ENCODE results near the gene ZCCHC8.
"Not testable (repeated sequence)": the region's sequence is repeated elsewhere in the genome, so short reads cannot be mapped to it uniquely, and the experiment has no call there.

Gene ZCCHC8

DNA sequence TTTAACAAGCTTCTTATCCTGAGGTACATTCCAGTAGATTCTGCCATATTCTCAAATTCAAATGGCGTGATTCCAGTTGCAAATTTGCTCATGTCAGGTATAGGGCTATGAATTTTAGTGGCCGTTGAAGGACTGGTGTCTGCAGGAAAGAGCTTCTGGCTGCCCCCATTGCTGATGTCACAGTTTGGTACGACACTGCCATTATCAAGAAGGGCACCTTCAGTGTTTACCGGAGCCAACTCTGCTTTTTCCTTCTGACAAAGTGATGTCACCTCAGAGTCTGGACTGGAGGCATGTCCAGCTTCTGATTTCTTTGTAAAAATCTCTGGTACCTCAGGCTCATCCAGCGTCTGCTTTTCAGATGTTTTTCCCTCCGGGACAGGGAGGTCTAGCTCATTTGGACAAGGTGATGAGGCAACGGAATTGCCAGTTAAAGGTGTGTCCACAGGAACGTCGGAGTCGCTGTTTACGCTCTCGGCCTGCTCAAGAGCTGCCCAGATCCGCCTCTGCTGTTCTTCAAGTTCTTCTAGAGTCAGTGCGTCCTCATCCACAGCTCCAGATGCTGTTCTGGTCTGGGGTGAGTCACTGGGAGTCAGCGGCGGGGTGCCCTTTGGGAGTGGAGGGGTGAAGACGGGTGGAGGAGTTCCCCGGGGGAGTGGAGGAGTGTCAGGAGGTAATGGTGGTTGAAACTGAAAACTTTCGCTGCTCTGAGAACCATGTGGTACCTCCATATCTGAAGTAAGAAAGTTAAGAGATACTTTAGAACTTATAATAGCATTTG, 27.0 kb downstream of the ZCCHC8 start:
- no peak for DNase-seq (ENCODE audit: extremely low read depth in 1 of 2, low read depth in 1 of 2)

- no peak for DNase-seq (ENCODE audit: extremely low read depth in 1 of 2, low read depth in 1 of 2)
These were observed 29.2 kb downstream of the ZCCHC8 start for GRCh38 chr12:122471324-122472226.

GRCh38 chr12:122470576-122470975, 30.2 kb downstream of the ZCCHC8 start:
- DNase-seq (ENCODE audit: extremely low read depth in 1 of 2, low read depth in 1 of 2), result not testable (repeated sequence)

DNA sequence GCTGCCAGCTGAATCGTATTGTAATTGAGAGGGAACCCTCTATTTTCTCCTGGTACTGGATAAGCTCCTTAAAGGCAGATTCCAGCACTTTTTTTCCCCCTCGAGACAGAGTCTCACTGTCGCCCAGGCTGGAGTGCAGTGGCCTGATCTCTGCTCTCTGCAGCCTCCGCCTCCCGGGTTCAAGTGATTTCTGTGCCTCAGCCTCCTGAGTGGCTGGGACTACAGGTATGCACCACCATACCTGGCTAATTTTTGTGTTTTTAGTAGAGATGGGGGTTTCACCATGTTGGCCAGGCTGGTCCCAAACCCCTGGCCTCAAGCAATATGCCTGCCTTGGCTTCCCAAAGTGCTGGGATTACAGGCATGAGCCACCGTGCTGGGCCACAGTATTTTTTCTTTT, 30.9 kb downstream of the ZCCHC8 start:
- not testable (repeated sequence) for DNase-seq (ENCODE audit: extremely low read depth in 1 of 2, low read depth in 1 of 2)

DNA sequence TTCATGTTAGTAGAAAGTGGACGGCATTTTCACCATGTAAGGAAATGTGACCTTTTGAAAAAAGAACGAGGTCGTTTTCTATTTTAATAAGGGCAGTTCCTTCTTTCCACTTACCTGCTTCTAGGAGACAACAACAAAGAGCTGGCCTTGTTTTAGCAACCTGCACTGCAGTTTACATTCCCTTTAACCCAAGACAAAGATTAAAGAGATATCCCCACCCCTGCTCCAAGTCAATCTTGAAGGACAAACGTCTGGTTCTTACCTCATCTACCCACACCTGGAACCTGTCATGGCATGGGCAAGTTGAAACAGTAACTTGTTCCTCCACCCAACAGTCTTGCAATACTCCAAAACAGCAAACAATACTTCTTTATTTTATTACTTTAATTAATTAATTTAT, 32.7 kb downstream of the ZCCHC8 start:
- DNase-seq (ENCODE audit: extremely low read depth in 1 of 2, low read depth in 1 of 2), result no peak

DNA sequence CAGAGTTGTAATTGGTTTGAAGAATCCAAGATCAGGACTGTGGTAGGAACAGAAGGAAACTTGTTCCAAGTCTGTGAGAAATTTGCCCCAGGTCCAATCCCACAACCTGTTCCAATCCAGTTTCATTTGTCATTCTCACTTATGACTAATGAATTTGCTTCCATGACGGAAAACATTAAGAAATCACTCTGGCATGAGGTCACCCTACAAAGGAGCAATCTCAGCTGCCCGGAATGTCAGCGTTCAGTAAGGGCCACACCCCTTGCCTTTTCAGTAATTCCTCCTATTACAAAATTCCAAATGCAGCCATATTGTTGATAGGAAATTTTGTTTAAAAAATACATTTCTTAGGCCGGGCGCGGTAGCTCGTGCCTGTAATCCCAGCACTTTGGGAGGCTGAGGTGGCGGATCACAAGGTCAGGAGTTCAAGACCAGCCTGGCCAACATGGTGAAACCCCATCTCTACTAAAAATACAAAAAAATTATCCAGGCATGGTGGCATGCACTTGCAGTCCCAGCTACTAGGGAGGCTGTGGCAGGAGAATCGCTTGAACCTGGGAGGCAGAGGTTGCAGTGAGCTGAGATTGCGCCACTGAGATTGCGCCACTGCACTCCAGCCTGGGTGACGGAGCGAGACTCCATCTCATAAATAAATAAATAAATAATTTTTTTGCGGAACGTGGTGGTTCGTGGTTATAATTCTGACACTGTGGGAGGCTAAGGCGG, 36.3 kb downstream of the ZCCHC8 start:
- DNase-seq (ENCODE audit: extremely low read depth in 1 of 2, low read depth in 1 of 2), result not testable (repeated sequence)

DNA sequence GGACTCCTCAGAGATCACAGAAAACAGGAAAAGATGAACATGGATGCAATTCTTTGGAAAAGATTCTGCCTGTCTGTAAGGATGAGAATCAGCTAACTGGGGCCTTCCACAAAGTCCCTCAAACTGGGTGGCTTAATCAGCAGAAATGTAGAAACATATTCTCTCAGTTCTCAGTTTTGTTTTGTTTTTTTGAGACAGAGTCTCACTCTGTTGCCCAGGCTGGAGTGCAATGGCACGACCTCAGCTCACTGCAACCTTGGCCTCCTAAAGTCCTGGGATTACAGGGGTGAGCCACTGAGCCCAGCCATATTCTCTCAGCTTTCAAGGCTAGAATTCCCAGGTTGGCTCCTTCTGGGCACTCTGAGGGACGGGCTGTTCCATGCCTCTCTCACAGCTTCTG, 40.1 kb downstream of the ZCCHC8 start:
- no peak for DNase-seq (ENCODE audit: extremely low read depth in 1 of 2, low read depth in 1 of 2)

GRCh38 chr12:122460061-122460460, 40.7 kb downstream of the ZCCHC8 start:
- no peak for DNase-seq (ENCODE audit: extremely low read depth in 1 of 2, low read depth in 1 of 2)

- no peak for DNase-seq (ENCODE audit: extremely low read depth in 1 of 2, low read depth in 1 of 2)
These were observed 41.5 kb downstream of the ZCCHC8 start for GRCh38 chr12:122459211-122459610.

- no peak for DNase-seq (ENCODE audit: extremely low read depth in 1 of 2, low read depth in 1 of 2)
These were observed 42.4 kb downstream of the ZCCHC8 start for GRCh38 chr12:122458105-122459035.

DNA sequence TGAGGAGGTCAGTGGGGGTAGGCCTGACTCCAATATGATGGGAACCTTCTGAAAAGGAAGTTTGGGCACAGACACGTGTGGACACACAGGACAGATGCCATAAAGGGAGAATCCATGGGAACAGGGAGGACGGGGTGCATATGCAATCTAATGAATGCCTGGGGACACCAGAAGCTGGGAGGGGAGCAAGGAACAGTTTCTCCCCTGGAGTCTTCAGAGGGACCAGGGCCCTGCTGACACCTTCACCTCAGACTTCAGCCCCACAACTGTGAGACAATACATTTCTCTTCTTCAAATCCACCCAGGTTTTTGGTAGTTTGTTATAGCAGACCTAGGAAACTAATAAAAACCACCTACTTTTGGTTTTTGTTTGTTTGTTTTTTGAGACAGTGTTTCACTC, 43.1 kb downstream of the ZCCHC8 start:
- no peak for DNase-seq (ENCODE audit: extremely low read depth in 1 of 2, low read depth in 1 of 2)

DNA sequence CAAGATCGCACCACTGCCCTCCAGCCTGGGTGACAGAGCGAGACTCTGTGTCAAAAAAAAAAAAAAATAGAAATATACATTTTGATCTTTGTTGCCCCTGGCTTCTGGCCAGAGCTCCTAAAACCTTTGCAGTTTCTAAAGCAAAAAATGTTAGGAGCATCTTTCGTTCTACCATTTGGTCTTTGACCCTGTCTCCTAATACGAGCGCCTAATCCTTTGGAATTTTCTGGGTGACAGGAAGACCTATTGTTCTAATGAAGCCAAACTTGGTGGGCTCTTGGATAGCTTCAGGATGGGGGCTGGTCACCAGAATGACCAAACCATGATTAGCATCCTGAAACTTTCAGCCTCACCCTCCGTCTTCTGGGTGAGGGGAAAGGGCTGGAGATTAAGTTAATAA, 46.0 kb downstream of the ZCCHC8 start:
- no peak for DNase-seq (ENCODE audit: extremely low read depth in 1 of 2, low read depth in 1 of 2)

DNA sequence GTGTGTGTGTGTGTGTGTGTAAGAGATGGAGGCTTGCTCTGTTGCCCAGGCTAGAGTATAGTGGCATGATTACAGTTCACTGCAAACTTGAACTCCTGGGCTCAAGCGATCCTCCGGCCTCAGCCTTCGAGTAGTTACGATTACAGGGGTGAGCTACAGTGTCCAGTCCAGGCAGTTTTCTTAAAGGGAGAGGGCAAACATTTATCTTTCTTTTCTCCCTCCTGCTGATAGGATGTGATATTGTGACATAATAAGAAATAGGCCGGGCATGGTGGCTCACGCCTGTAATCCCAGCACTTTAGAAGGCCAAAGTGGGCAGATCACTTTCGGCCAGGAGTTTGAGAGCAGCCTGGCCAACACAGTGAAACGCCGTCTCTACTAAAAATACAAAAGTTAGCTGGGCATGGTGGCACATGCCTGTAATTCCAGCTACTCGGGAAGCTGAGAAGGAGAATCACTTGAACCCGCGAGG, 46.4 kb downstream of the ZCCHC8 start:
- no peak for DNase-seq (ENCODE audit: extremely low read depth in 1 of 2, low read depth in 1 of 2)

DNA sequence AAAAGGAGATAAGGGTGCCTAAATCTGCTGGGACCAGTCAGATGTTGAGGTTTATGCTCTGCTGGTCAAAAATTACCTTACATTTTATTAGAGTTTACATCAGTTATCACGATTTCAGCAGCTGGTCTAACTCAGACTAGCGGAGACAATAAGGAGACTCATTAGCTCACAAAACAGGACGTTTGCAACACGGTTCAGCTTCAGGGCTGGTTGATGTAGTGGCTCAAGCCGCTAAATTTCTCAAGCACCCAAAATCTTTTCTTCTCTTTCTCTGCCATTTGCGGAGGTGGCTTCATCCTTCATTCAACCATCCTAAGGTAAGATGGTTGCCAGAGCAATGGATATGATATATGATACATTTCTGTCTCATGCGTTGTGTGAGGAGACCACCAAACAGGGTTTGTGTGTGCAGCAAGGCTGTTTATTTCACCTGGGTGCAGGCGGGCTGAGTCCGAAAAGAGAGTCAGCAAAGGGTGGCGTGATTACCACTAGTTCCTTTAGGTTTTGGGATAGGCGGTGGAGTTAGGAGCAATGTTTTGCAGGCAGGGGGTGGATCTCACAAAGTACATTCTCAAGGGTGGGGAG, 47.9 kb downstream of the ZCCHC8 start:
- no peak for DNase-seq (ENCODE audit: extremely low read depth in 1 of 2, low read depth in 1 of 2)

GRCh38 chr12:122449317-122449716, 51.4 kb downstream of the ZCCHC8 start:
- DNase-seq (ENCODE audit: extremely low read depth in 1 of 2, low read depth in 1 of 2), result no peak

- not testable (repeated sequence) for DNase-seq (ENCODE audit: extremely low read depth in 1 of 2, low read depth in 1 of 2)
These were observed 52.9 kb downstream of the ZCCHC8 start for GRCh38 chr12:122447825-122448224.

GRCh38 chr12:122446390-122446789, 54.3 kb downstream of the ZCCHC8 start:
- DNase-seq (ENCODE audit: extremely low read depth in 1 of 2, low read depth in 1 of 2), result not testable (repeated sequence)

DNA sequence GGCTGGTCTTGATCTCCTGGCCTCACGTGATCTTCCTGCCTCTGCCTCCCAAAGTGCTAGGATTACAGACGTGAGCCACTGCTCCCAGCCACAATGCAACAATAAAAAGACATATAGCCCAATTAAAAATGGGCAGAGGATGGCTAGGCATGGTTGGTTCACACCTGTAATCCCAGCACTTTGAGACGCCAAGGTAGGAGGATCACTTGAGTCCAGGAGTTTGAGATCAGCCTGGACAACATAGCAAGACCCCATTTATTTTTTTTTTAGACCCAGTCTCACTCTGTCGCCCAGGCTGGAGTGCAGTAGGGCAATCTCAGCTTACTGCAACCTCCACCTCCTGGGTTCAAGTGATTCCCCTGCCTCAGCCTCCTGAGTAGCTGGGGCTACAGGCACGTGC, 56.7 kb downstream of the ZCCHC8 start:
- DNase-seq (ENCODE audit: extremely low read depth in 1 of 2, low read depth in 1 of 2), result not testable (repeated sequence)

- DNase-seq (ENCODE audit: extremely low read depth in 1 of 2, low read depth in 1 of 2), result not testable (repeated sequence)
These were observed 61.9 kb downstream of the ZCCHC8 start for GRCh38 chr12:122438822-122439221.

DNA sequence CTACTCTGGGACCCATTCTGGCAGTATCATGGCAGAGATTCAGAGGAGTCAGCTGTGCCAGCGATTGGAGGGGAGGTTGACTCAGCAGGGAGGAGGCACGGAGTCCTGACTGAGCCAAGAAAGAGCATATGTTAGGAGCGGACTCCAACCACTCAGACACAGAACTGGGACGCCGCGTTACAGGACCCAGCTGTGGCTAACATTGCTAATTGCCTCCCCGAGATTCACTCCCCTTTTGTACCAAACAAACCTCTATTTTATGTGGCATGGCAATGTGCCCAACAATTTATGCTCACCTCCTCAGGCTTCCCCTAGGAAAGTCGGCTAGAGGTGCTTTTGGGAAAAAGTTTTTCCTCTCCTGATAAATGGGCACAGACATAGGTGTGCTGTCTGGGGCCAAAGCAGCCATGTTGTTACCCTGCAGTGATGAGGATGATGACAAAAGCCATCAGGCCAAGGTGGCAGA, 63.0 kb downstream of the ZCCHC8 start:
- DNase-seq (ENCODE audit: extremely low read depth in 1 of 2, low read depth in 1 of 2), result no peak
